Measurements from ENCODE around the gene CLEC16A.

Gene CLEC16A

GRCh38 chr16:11179574-11179973 lies 235.2 kb downstream of the CLEC16A start:
- FAIRE-seq (no peak), DNase-seq (ENCODE audit: insufficient read length, low spot score) (no peak)
- TF ChIP-seq POLR2A (IDR thresholded peaks at IDR 0.05; ENCODE audit: low read depth, low read length) (no peak), TAF1 (IDR thresholded peaks at IDR 0.05; ENCODE audit: low read depth, low read length) (no peak), SPI1 (IDR thresholded peaks at IDR 0.05; ENCODE audit: low read depth, low read length) (no peak), PAX5 (IDR thresholded peaks at IDR 0.05; ENCODE audit: insufficient read depth, low read length, severe bottlenecking) (no peak), POLR2AphosphoS5 (IDR thresholded peaks at IDR 0.05; ENCODE audit: low read depth, low read length) (no peak), POU2F2 (IDR thresholded peaks at IDR 0.05; ENCODE audit: low read depth, low read length) (no peak)

- TF ChIP-seq POLR2AphosphoS5 (IDR thresholded peaks at IDR 0.05; ENCODE audit: low read depth, low read length) (no peak), POU2F2 (IDR thresholded peaks at IDR 0.05; ENCODE audit: low read depth, low read length) (no peak), POLR2A (IDR thresholded peaks at IDR 0.05; ENCODE audit: low read depth, low read length) (no peak), TAF1 (IDR thresholded peaks at IDR 0.05; ENCODE audit: low read depth, low read length) (no peak), PAX5 (IDR thresholded peaks at IDR 0.05; ENCODE audit: insufficient read depth, low read length, severe bottlenecking) (no peak), SPI1 (IDR thresholded peaks at IDR 0.05; ENCODE audit: low read depth, low read length) (no peak; the same call in 1 of the 2 replicates)
- DNase-seq (ENCODE audit: insufficient read length, low spot score) = no peak
- FAIRE-seq = peak; percentile 58
These were observed 236.1 kb downstream of the CLEC16A start for GRCh38 chr16:11180489-11180888.

- TF ChIP-seq SPI1 (IDR thresholded peaks at IDR 0.05; ENCODE audit: low read depth, low read length) (no peak), POU2F2 (IDR thresholded peaks at IDR 0.05; ENCODE audit: low read depth, low read length) (no peak), TAF1 (IDR thresholded peaks at IDR 0.05; ENCODE audit: low read depth, low read length) (no peak), POLR2AphosphoS5 (IDR thresholded peaks at IDR 0.05; ENCODE audit: low read depth, low read length) (no peak), POLR2A (IDR thresholded peaks at IDR 0.05; ENCODE audit: low read depth, low read length) (no peak), PAX5 (IDR thresholded peaks at IDR 0.05; ENCODE audit: insufficient read depth, low read length, severe bottlenecking) (no peak)
- no peak for DNase-seq (ENCODE audit: insufficient read length, low spot score)
- FAIRE-seq = no peak
These were observed 237.0 kb downstream of the CLEC16A start for GRCh38 chr16:11181242-11181898.

GRCh38 chr16:11181899-11182279 lies 237.5 kb downstream of the CLEC16A start:
- TF ChIP-seq POU2F2 (IDR thresholded peaks at IDR 0.05; ENCODE audit: low read depth, low read length) (no peak), POLR2AphosphoS5 (IDR thresholded peaks at IDR 0.05; ENCODE audit: low read depth, low read length) (no peak), PAX5 (IDR thresholded peaks at IDR 0.05; ENCODE audit: insufficient read depth, low read length, severe bottlenecking) (no peak), POLR2A (IDR thresholded peaks at IDR 0.05; ENCODE audit: low read depth, low read length) (no peak), TAF1 (IDR thresholded peaks at IDR 0.05; ENCODE audit: low read depth, low read length) (no peak), SPI1 (IDR thresholded peaks at IDR 0.05; ENCODE audit: low read depth, low read length) (no peak)
- no peak for DNase-seq (ENCODE audit: insufficient read length, low spot score)
- FAIRE-seq = peak; percentile 71

- no peak for TF ChIP-seq TAF1 (IDR thresholded peaks at IDR 0.05; ENCODE audit: low read depth, low read length)
- no peak for TF ChIP-seq POLR2AphosphoS5 (IDR thresholded peaks at IDR 0.05; ENCODE audit: low read depth, low read length)
- no peak for TF ChIP-seq POU2F2 (IDR thresholded peaks at IDR 0.05; ENCODE audit: low read depth, low read length)
- no peak for TF ChIP-seq POLR2A (IDR thresholded peaks at IDR 0.05; ENCODE audit: low read depth, low read length)
- DNase-seq (ENCODE audit: insufficient read length, low spot score) (no peak), FAIRE-seq (peak; percentile 50)
These were observed 238.0 kb downstream of the CLEC16A start for GRCh38 chr16:11182411-11182810.

- DNase-seq (ENCODE audit: insufficient read length, low spot score) = no peak
- TF ChIP-seq TAF1 (IDR thresholded peaks at IDR 0.05; ENCODE audit: low read depth, low read length) = no peak
- peak; percentile 5; the same call in 1 of the 2 replicates for TF ChIP-seq POU2F2 (IDR thresholded peaks at IDR 0.05; ENCODE audit: low read depth, low read length)
- peak; percentile 56 for FAIRE-seq
These were observed 238.9 kb downstream of the CLEC16A start for GRCh38 chr16:11183035-11183812.

GRCh38 chr16:11183951-11184350 lies 239.6 kb downstream of the CLEC16A start:
- TF ChIP-seq PAX5 (IDR thresholded peaks at IDR 0.05; ENCODE audit: insufficient read depth, low read length, severe bottlenecking) (no peak), POLR2AphosphoS5 (IDR thresholded peaks at IDR 0.05; ENCODE audit: low read depth, low read length) (no peak), POLR2A (IDR thresholded peaks at IDR 0.05; ENCODE audit: low read depth, low read length) (no peak), TAF1 (IDR thresholded peaks at IDR 0.05; ENCODE audit: low read depth, low read length) (no peak), POU2F2 (IDR thresholded peaks at IDR 0.05; ENCODE audit: low read depth, low read length) (no peak), SPI1 (IDR thresholded peaks at IDR 0.05; ENCODE audit: low read depth, low read length) (no peak)
- DNase-seq (ENCODE audit: insufficient read length, low spot score) = no peak
- no peak for FAIRE-seq

GRCh38 chr16:11187522-11188023 lies 243.2 kb downstream of the CLEC16A start:
- DNase-seq (ENCODE audit: insufficient read length, low spot score) = no peak
- TF ChIP-seq SPI1 (IDR thresholded peaks at IDR 0.05; ENCODE audit: low read depth, low read length) (no peak), POLR2AphosphoS5 (IDR thresholded peaks at IDR 0.05; ENCODE audit: low read depth, low read length) (no peak), PAX5 (IDR thresholded peaks at IDR 0.05; ENCODE audit: insufficient read depth, low read length, severe bottlenecking) (no peak), TAF1 (IDR thresholded peaks at IDR 0.05; ENCODE audit: low read depth, low read length) (no peak), POU2F2 (IDR thresholded peaks at IDR 0.05; ENCODE audit: low read depth, low read length) (no peak), POLR2A (IDR thresholded peaks at IDR 0.05; ENCODE audit: low read depth, low read length) (no peak)
- no peak for FAIRE-seq

- no peak for FAIRE-seq
These were observed 244.7 kb downstream of the CLEC16A start for GRCh38 chr16:11188801-11189740.

More at GRCh38 chr16:11188801-11189740, 244.7 kb downstream of the CLEC16A start:
- DNase-seq (ENCODE audit: insufficient read length, low spot score) = no peak
- no peak for TF ChIP-seq POU2F2 (IDR thresholded peaks at IDR 0.05; ENCODE audit: low read depth, low read length)
- no peak for TF ChIP-seq TAF1 (IDR thresholded peaks at IDR 0.05; ENCODE audit: low read depth, low read length)
- no peak for TF ChIP-seq PAX5 (IDR thresholded peaks at IDR 0.05; ENCODE audit: insufficient read depth, low read length, severe bottlenecking)
- TF ChIP-seq SPI1 (IDR thresholded peaks at IDR 0.05; ENCODE audit: low read depth, low read length) = no peak
- no peak for TF ChIP-seq POLR2AphosphoS5 (IDR thresholded peaks at IDR 0.05; ENCODE audit: low read depth, low read length)

Data from GM12891 (cell line).